Measurements from ENCODE around the gene PUDP.
A peak's percentile ranks its signal among the peaks of the same experiment; 100 is the strongest.

Gene PUDP

GRCh38 chrX:7146703-7147412 is 1.1 kb downstream of the PUDP start:
- peak in 1 of 2 donors; percentile 13 for DNase-seq

GRCh38 chrX:7146020-7146702 is 1.8 kb downstream of the PUDP start:
- DNase-seq = no peak

- DNase-seq = no peak
These were observed 2.5 kb downstream of the PUDP start for GRCh38 chrX:7145454-7145853.

- DNase-seq = no peak
These were observed 3.9 kb downstream of the PUDP start for GRCh38 chrX:7143941-7144525.

- no peak for DNase-seq
These were observed 4.9 kb downstream of the PUDP start for GRCh38 chrX:7143076-7143475.

GRCh38 chrX:7139202-7140081 is 8.5 kb downstream of the PUDP start:
- DNase-seq = no peak

- DNase-seq = no peak
These were observed 13.0 kb downstream of the PUDP start for GRCh38 chrX:7134981-7135380.

GRCh38 chrX:7133050-7133440 is 14.9 kb downstream of the PUDP start:
- no peak for DNase-seq

- peak; percentile 1 to 31 for DNase-seq
These were observed 15.5 kb downstream of the PUDP start for GRCh38 chrX:7132335-7133049.

GRCh38 chrX:7131621-7132020 is 16.3 kb downstream of the PUDP start:
- DNase-seq = no peak

GRCh38 chrX:7127056-7127455 is 20.9 kb downstream of the PUDP start:
- DNase-seq = no peak

- no peak for DNase-seq
These were observed 27.1 kb downstream of the PUDP start for GRCh38 chrX:7120878-7121219.

GRCh38 chrX:7119950-7120877 is 27.7 kb downstream of the PUDP start:
- DNase-seq = no peak

- no peak for DNase-seq
These were observed 30.4 kb downstream of the PUDP start for GRCh38 chrX:7117587-7117986.

- no peak for DNase-seq
These were observed 31.9 kb downstream of the PUDP start for GRCh38 chrX:7116081-7116480.

- DNase-seq = no peak
These were observed 32.4 kb downstream of the PUDP start for GRCh38 chrX:7115557-7115956.

- no peak for DNase-seq
These were observed 35.9 kb downstream of the PUDP start for GRCh38 chrX:7112071-7112470.

- no peak for DNase-seq
These were observed 36.4 kb downstream of the PUDP start for GRCh38 chrX:7111518-7111917.

- DNase-seq = no peak
These were observed 37.1 kb downstream of the PUDP start for GRCh38 chrX:7110821-7111276.

- DNase-seq = no peak
These were observed 37.8 kb downstream of the PUDP start for GRCh38 chrX:7109838-7110793.
